ENCODE measurements around the gene SEMA3A.

GRCh38 chr7:84152995-84153394 is 41.6 kb downstream of the SEMA3A start:
- TF ChIP-seq CTCF (IDR thresholded peaks at IDR 0.05; ENCODE audit: low read depth, low read length) (no peak), EZH2phosphoT487 (IDR thresholded peaks at IDR 0.05; ENCODE audit: low read depth) (no peak)

Measured in OCI-LY3 (cell line).